Spleen (tissue), 11 donors: ENCODE measurements around the gene AP2A1. TPM values are rescaled to one million over a fixed set of nuclear protein-coding genes. Genes with fewer than 3 reads are reported as not detected.
A peak's percentile ranks its signal among the peaks of the same experiment; 100 is the strongest.

Source experiments
- DNase-seq: peaks from one replicate; pipeline ENCODE4 v3.0.0-alpha.2; 2020
- H3K27ac ChIP-seq, 8 donors: fragments of 200-600 bp; sonication (generic) in 7 of 8; 1 replicate in 4 of 8; 2 replicates in 4 of 8; pipeline versions ENCODE4 v1.5.0 to v1.8.0; 2016 to 2021; ENCODE audit warnings: inconsistent platforms in 4 of 8, mild to moderate bottlenecking in 4 of 8, moderate library complexity in 1 of 8
- H3K27me3 ChIP-seq, 7 donors: fragments of 200-600 bp; sonication (generic) in 6 of 7; replicated peaks in 1 of 7; 1 replicate in 4 of 7; 2 replicates in 3 of 7; pipeline versions ENCODE4 v1.5.0 to v1.8.0; 2016 to 2021; ENCODE audit warnings: inconsistent platforms in 3 of 7, mild to moderate bottlenecking in 1 of 7
- H3K36me3 ChIP-seq, 6 donors: fragments of 200-600 bp; sonication (generic) in 5 of 6; 1 replicate in 4 of 6; 2 replicates in 2 of 6; pipeline versions ENCODE4 v1.5.0 to v1.8.0; 2016 to 2021; ENCODE audit warnings: inconsistent platforms in 2 of 6
- H3K4me1 ChIP-seq, 6 donors: fragments of 200-600 bp; sonication (generic) in 5 of 6; 1 replicate in 3 of 6; 2 replicates in 3 of 6; pipeline versions ENCODE4 v1.5.0 to v1.8.0; 2016 to 2021; ENCODE audit warnings: inconsistent platforms in 3 of 6
- H3K4me3 ChIP-seq, 8 donors: fragments of 200-600 bp; sonication (generic) in 7 of 8; 1 replicate in 4 of 8; 2 replicates in 4 of 8; pipeline versions ENCODE4 v1.5.0 to v1.8.0; 2016 to 2021; ENCODE audit warnings: inconsistent platforms in 4 of 8, mild to moderate bottlenecking in 4 of 8, moderate library complexity in 2 of 8
- H3K9me3 ChIP-seq, 8 donors: fragments of 200-600 bp; sonication (generic) in 7 of 8; 1 replicate in 4 of 8; 2 replicates in 4 of 8; pipeline versions ENCODE4 v1.5.0 to v1.8.0; 2016 to 2021; ENCODE audit warnings: inconsistent platforms in 4 of 8
- CTCF ChIP-seq, 11 experiments: fragments of 200-600 bp in 7 of 11; fragments of 450-650 bp in 4 of 11; sonication (generic) in 4 of 11; IDR thresholded peaks in 8 of 11; conservative IDR thresholded peaks in 3 of 11; 1 replicate in 7 of 11; 2 replicates in 4 of 11; pipeline versions ENCODE4 v1.4.0 to v1.8.0; 2016 to 2021; ENCODE audit warnings: antibody characterized with exemption in 11 of 11, inconsistent platforms in 4 of 11, mild to moderate bottlenecking in 1 of 11
- POLR2A ChIP-seq, 3 donors: fragments of 450-650 bp; IDR thresholded peaks; one replicate each; pipeline ENCODE4 v1.5.1; 2017; ENCODE audit warnings: antibody characterized with exemption in 3 of 3, mild to moderate bottlenecking in 1 of 3
- POLR2AphosphoS5 ChIP-seq, 3 donors: sonication (generic); formaldehyde crosslinking; IDR thresholded peaks; one replicate each; pipeline ENCODE4 v1.5.1; 2017; ENCODE audit warnings: antibody characterized with exemption in 3 of 3
- WGBS, 5 donors: extraction: QIAGEN DNeasy Blood & Tissue Kit in 3 of 5; methylation state at CpG; one replicate each; pipeline versions ENCODE4 v1.1.5 to v1.1.7; 2013 to 2018; 5-methylcytosine and 5-hydroxymethylcytosine counted together
- intact Hi-C: fragments of 100-400 bp; cut with DNase I; formaldehyde crosslinking; loops from one replicate; pipeline ENCODE4 v1.15.0; 2023; ENCODE audit warnings: low total_unique reads
- polyA plus RNA-seq, 3 donors: library from polyadenylated mRNA; stranded (reverse); fragments of 200-250 nt; gene quantifications; one replicate each; pipeline ENCODE4 v1.2.1, GENCODE V29; 2013
- total RNA-seq, 7 donors: library from RNA; depleted of rRNA in 3 of 7; stranded (reverse); fragments of >200 nt in 3 of 7; fragmentation: NEBNext Ultra II Directional in 4 of 7; extraction: Animal tissue kit (Norgen Biotek cat#: 25700) in 4 of 7; gene quantifications; one replicate each; pipeline versions ENCODE4 v1.1.0 to v1.2.1, GENCODE V29; 2016 to 2021
- donor health status: healthy with polysubstance abuse.
- donor health status: DM: no; HTN: no; CAD: no; lungs with moderate emphysema.
- donor health status: DM: no; HTN: no; CAD: no.
- donor health status: Bipolar disorder and iron deficiency.
- donor health status: healthy.
- donor health status: DM: no; HTN: no; CAD: no.
- donor health status: DM: yes; HTN: yes; CAD: no.

The AP2A1 gene
- total and polyA plus RNA-seq, 10 donors = 18.1 to 108 (median 89.1) TPM

DNA sequence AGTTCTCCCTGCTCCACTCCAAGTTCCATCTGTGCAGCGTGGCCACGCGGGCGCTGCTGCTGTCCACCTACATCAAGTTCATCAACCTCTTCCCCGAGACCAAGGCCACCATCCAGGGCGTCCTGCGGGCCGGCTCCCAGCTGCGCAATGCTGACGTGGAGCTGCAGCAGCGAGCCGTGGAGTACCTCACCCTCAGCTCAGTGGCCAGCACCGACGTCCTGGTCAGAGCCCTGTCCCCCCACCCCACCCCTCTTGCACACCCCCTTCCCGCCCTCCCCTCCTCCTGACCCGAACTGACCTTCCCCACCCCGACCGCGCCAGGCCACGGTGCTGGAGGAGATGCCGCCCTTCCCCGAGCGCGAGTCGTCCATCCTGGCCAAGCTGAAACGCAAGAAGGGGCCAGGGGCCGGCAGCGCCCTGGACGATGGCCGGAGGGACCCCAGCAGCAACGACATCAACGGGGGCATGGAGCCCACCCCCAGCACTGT lies 34.6 kb downstream of the AP2A1 start:
- Histone ChIP-seq H3K4me3 (peak overlapping the region in 1 of 8 donors; percentile 30), H3K27ac (peak overlapping the region in 3 of 8 donors; percentile 18 to 48 (median 28)), H3K4me1 (peaks cover 0 to 6% (median 0%) of the 10 kb centered on the region in 6 donors), H3K9me3 (no peaks in the 10 kb centered on the region), H3K36me3 (peaks cover 16 to 100% (median 95%) of the 10 kb centered on the region in 6 donors), H3K27me3 (no peaks in the 10 kb centered on the region)
- TF ChIP-seq CTCF (IDR thresholded peaks at IDR 0.05 in 8 of 11, conservative IDR thresholded peaks at IDR 0.05 in 3 of 11) (no peak), POLR2AphosphoS5 (IDR thresholded peaks at IDR 0.05) (peak in 1 of 3 donors; percentile 28)
- WGBS, 5 donors = 75 to 91% (median 89%) methylated on average over 18 to 32 of the region's 32 CpGs
- intact Hi-C loops = no loop called here
- DNase-seq = no peak

DNA sequence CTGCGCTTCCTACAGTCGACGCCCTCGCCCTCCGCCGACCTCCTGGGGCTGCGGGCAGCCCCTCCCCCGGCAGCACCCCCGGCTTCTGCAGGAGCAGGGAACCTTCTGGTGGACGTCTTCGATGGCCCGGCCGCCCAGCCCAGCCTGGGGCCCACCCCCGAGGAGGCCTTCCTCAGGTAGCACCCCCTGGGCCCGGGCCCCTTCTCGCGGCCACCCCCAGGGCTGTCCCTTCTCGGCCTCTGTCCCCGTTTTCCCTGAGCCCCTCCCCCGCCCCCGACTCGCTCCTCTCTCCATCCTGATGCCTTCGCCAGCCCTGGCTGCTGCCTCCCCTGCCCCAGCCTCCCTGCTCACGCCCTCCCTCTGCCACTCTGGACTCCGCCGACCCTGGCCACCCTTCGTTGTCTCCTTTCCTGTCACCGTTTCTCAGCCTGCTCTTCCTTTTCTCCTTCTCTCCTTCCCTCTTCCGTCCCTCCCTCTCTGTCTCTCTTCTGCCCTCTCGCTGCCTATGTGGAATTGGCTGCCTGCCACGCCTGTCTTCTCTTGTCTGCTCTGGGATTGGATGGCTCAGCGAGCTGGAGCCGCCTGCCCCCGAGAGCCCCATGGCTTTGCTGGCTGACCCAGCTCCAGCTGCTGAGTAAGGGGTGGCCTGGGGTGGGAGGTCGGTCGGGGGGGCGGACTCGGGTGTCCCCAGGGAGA lies 35.3 kb downstream of the AP2A1 start:
- Histone ChIP-seq H3K36me3 (peaks cover 12 to 100% (median 88%) of the 10 kb centered on the region in 6 donors), H3K4me1 (peaks cover 0 to 9% (median 1%) of the 10 kb centered on the region in 6 donors), H3K27me3 (no peaks in the 10 kb centered on the region), H3K9me3 (no peaks in the 10 kb centered on the region), H3K4me3 (peak overlapping the region in 1 of 8 donors; percentile 30), H3K27ac (peak overlapping the region in 3 of 8 donors; percentile 18 to 48 (median 28))
- DNase-seq = no peak
- intact Hi-C loops = no loop called here
- 67 to 82% (median 80%) methylated on average over 34 to 37 of the region's 38 CpGs for WGBS, 5 donors
- TF ChIP-seq POLR2AphosphoS5 (IDR thresholded peaks at IDR 0.05) (peak in 2 of 3 donors; percentile 9 to 15), POLR2A (IDR thresholded peaks at IDR 0.05) (no peak), CTCF (IDR thresholded peaks at IDR 0.05 in 8 of 11, conservative IDR thresholded peaks at IDR 0.05 in 3 of 11) (peak in 1 of 11 experiments; percentile 35)

GRCh38 chr19:49802836-49803528 lies 36.2 kb downstream of the AP2A1 start:
- no peaks in the 10 kb centered on the region for H3K9me3 ChIP-seq
- H3K4me1 ChIP-seq = peaks cover 0 to 18% (median 9%) of the 10 kb centered on the region in 6 donors
- WGBS, 5 donors = 89 to 95% (median 90%) methylated on average over 18 to 24 of the region's 24 CpGs
- H3K36me3 ChIP-seq = peaks cover 6 to 99% (median 80%) of the 10 kb centered on the region in 6 donors
- H3K27ac ChIP-seq = peak overlapping the region in 3 of 8 donors; percentile 18 to 48 (median 28)
- intact Hi-C loops = no loop called here
- TF ChIP-seq CTCF (IDR thresholded peaks at IDR 0.05 in 8 of 11, conservative IDR thresholded peaks at IDR 0.05 in 3 of 11) = no peak
- peak in 1 of 3 donors; percentile 4 for TF ChIP-seq POLR2AphosphoS5 (IDR thresholded peaks at IDR 0.05)
- no peak for TF ChIP-seq POLR2A (IDR thresholded peaks at IDR 0.05)
- DNase-seq = no peak
- no peaks in the 10 kb centered on the region for H3K27me3 ChIP-seq
- no peak overlapping the region for H3K4me3 ChIP-seq

- intact Hi-C loops = no loop called here
- H3K27ac ChIP-seq = no peak overlapping the region
- no peak overlapping the region for H3K4me3 ChIP-seq
- peaks cover 6 to 94% (median 75%) of the 10 kb centered on the region in 6 donors for H3K36me3 ChIP-seq
- H3K4me1 ChIP-seq = peaks cover 0 to 23% (median 13%) of the 10 kb centered on the region in 6 donors
- H3K9me3 ChIP-seq = no peaks in the 10 kb centered on the region
- TF ChIP-seq POLR2A (IDR thresholded peaks at IDR 0.05) (no peak), POLR2AphosphoS5 (IDR thresholded peaks at IDR 0.05) (peak in 1 of 3 donors; percentile 37)
- no peak for DNase-seq
- 93 to 96% (median 94%) methylated on average over 3 to 6 of the region's 6 CpGs for WGBS, 5 donors
- H3K27me3 ChIP-seq = no peaks in the 10 kb centered on the region
Observed at GRCh38 chr19:49803529-49803856, 36.7 kb downstream of the AP2A1 start.
